Measurements from ENCODE around the gene CDH16. TPM values are rescaled to one million over a fixed set of nuclear protein-coding genes. Genes with fewer than 3 reads are reported as not detected.
A peak's percentile ranks its signal among the peaks of the same experiment; 100 is the strongest.

CDH16 gene
- total and polyA plus RNA-seq, 2 of the 13 experiments (the other 11 are each of a cell fraction or from before 2014, with no cell fraction given), result 2.7 to 3.9 TPM

- no peak overlapping the region for H3K27ac ChIP-seq (ENCODE audit: extremely low read length, insufficient read depth, low read length)
- no peaks in the 10 kb centered on the region for H3K79me2 ChIP-seq (ENCODE audit: insufficient read depth, low read length)
- H3K4me3 ChIP-seq (replicated peaks in 1 of 3; ENCODE audit: insufficient read depth in 1 of 3, low read depth in 2 of 3, low read length in 3 of 3), result no peak overlapping the region
- no peak overlapping the region for H3K4me2 ChIP-seq (ENCODE audit: low read depth, low read length)
- no peak for ATAC-seq
- H2AFZ ChIP-seq (ENCODE audit: low read length), result no peak overlapping the region
- CTCF ChIA-PET (ENCODE audit: low intra/inter-chr PET ratio, low total read pairs), result interaction anchor here (2.6 kb wide), 1 partner anchor 28 kb away, joined by 37 read pairs; no protein-coding TSS in a partner anchor
- 69% methylated on average over 3 of the region's 3 CpGs for WGBS (ENCODE audit: low lambda C conversion rate)
- H3K27me3 ChIP-seq (ENCODE audit: control insufficient read depth in 1 of 2, insufficient read depth in 2 of 2, low read length in 2 of 2), result peaks cover 5 to 22% of the 10 kb centered on the region in 2 experiments; a peak in 4 of 5 replicates
- no peaks in the 10 kb centered on the region for H3K36me3 ChIP-seq (replicated peaks in 1 of 2; ENCODE audit: control insufficient read depth in 1 of 2, insufficient read depth in 2 of 2, low read length in 2 of 2)
- in situ Hi-C loops (cut with HindIII; ENCODE audit: extremely low pct_ligation_motif_present, low pct_unique_long_range_greater_than_20kb) (no loop called here), intact Hi-C loops (cut with micrococcal nuclease; ENCODE audit: unreplicated experiment) (loop anchor here (1.0 kb wide), 1 partner anchor 29 kb away; no protein-coding TSS in a partner anchor)
- POLR2A ChIA-PET, result no interaction called here
- no peak for DNase-seq (ENCODE audit: low spot score)
- no peak for FAIRE-seq
- no peaks in the 10 kb centered on the region for H4K20me1 ChIP-seq (ENCODE audit: insufficient read depth, low read length)
- peaks cover 53% of the 10 kb centered on the region for H3K4me1 ChIP-seq (ENCODE audit: insufficient read depth, low read length)
- BruUV-seq (replicated peaks), result no TSS peak
- no peak for TF ChIP-seq ZFP41 (CRISPR knock-in tag; IDR thresholded peaks at IDR 0.05; ENCODE audit: borderline replicate concordance)
- TF ChIP-seq TFAP4 (IDR thresholded peaks at IDR 0.05; ENCODE audit: borderline replicate concordance, low read depth), result peak; percentile 33; the same call in 1 of the 2 replicates
- TF ChIP-seq ARNT2 (CRISPR knock-in tag; IDR thresholded peaks at IDR 0.05; ENCODE audit: low read depth), result no peak
- TF ChIP-seq ATF5 (CRISPR knock-in tag; IDR thresholded peaks at IDR 0.05; ENCODE audit: low read depth), result no peak
- H3K9me3 ChIP-seq (ENCODE audit: low read length), result no peaks in the 10 kb centered on the region
- no peak overlapping the region for H3K9ac ChIP-seq (ENCODE audit: insufficient read depth, low read depth, low read length)
Measured at GRCh38 chr16:66923866-66924265, 5.2 kb upstream of the CDH16 start.

GRCh38 chr16:66923247-66923731, 4.6 kb upstream of the CDH16 start:
- peaks cover 5 to 22% of the 10 kb centered on the region in 2 experiments; a peak in 4 of 5 replicates for H3K27me3 ChIP-seq (ENCODE audit: control insufficient read depth in 1 of 2, insufficient read depth in 2 of 2, low read length in 2 of 2)
- H3K4me1 ChIP-seq (ENCODE audit: insufficient read depth, low read length), result peaks cover 55% of the 10 kb centered on the region
- TF ChIP-seq AGO2 (optimal IDR thresholded peaks at IDR 0.05; ENCODE audit: low read depth, low read length), result peak; percentile 43
- no peak for TF ChIP-seq ZNF30 (CRISPR knock-in tag; IDR thresholded peaks at IDR 0.05)
- ATAC-seq (no peak), FAIRE-seq (no peak), DNase-seq (ENCODE audit: low spot score) (no peak)
- H4K20me1 ChIP-seq (ENCODE audit: insufficient read depth, low read length), result no peaks in the 10 kb centered on the region
- 66% methylated on average over 18 of the region's 18 CpGs for WGBS (ENCODE audit: low lambda C conversion rate)
- ChIA-PET POLR2A (interaction anchor here (7.3 kb wide), 1 partner anchor 21 kb away, joined by 86 read pairs; no protein-coding TSS in a partner anchor), CTCF (ENCODE audit: low intra/inter-chr PET ratio, low total read pairs) (interaction anchor here (2.6 kb wide), 1 partner anchor 27 kb away, joined by 37 read pairs; no protein-coding TSS in a partner anchor)
- H2AFZ ChIP-seq (ENCODE audit: low read length), result no peak overlapping the region
- intact Hi-C loops (cut with micrococcal nuclease; ENCODE audit: unreplicated experiment) (no loop called here), in situ Hi-C loops (cut with HindIII; ENCODE audit: extremely low pct_ligation_motif_present, low pct_unique_long_range_greater_than_20kb) (no loop called here)
- no TSS peak for BruUV-seq (replicated peaks)
- no peak overlapping the region for H3K9ac ChIP-seq (ENCODE audit: insufficient read depth, low read depth, low read length)
- no peak overlapping the region for H3K4me3 ChIP-seq (replicated peaks in 1 of 3; ENCODE audit: insufficient read depth in 1 of 3, low read depth in 2 of 3, low read length in 3 of 3)
- H3K9me3 ChIP-seq (ENCODE audit: low read length), result no peaks in the 10 kb centered on the region
- H3K27ac ChIP-seq (ENCODE audit: extremely low read length, insufficient read depth, low read length), result no peak overlapping the region
- H3K4me2 ChIP-seq (ENCODE audit: low read depth, low read length), result no peak overlapping the region
- no peaks in the 10 kb centered on the region for H3K36me3 ChIP-seq (replicated peaks in 1 of 2; ENCODE audit: control insufficient read depth in 1 of 2, insufficient read depth in 2 of 2, low read length in 2 of 2)
- no peaks in the 10 kb centered on the region for H3K79me2 ChIP-seq (ENCODE audit: insufficient read depth, low read length)

Data from HepG2 (cell line).